ENCODE measurements around the gene SHKBP1. TPM values are rescaled to one million over a fixed set of nuclear protein-coding genes. Genes with fewer than 3 reads are reported as not detected.

The SHKBP1 gene
- total and polyA plus RNA-seq, 10 of the 15 experiments (the other 5 are each of a cell fraction or from before 2014, with no cell fraction given), result 2.3 to 123 (median 67.0) TPM

GRCh38 chr19:40529093-40529954, 47.3 kb upstream of the SHKBP1 start:
- FAIRE-seq, result peak; percentile 13
- 2% methylated on average over 48 of the region's 54 CpGs for WGBS (ENCODE audit: insufficient coverage, insufficient replicate concordance, low lambda C conversion rate, missing lambda C conversion rate)
- SMC1A ChIA-PET (ENCODE audit: uncharacterized antibody, unreplicated experiment), result no interaction called here
- Histone ChIP-seq H3K27me3 (replicated peaks in 1 of 2; ENCODE audit: control insufficient read depth in 2 of 2, insufficient read depth in 2 of 2, low read length in 1 of 2) (no peaks in the 10 kb centered on the region; a peak in 1 of 4 replicates), H3K4me2 (ENCODE audit: control insufficient read depth, insufficient read depth) (peak overlapping the region; percentile 84), H3K4me1 (ENCODE audit: control insufficient read depth, insufficient read depth, low read length) (peaks cover 3% of the 10 kb centered on the region), H2AFZ (ENCODE audit: control insufficient read depth, low read depth, low read length) (peak overlapping the region; percentile 78), H3K9me3 (replicated peaks; ENCODE audit: control insufficient read depth, insufficient read depth, low read length) (no peaks in the 10 kb centered on the region; the same call in 2 of the 3 replicates), H3K27ac (ENCODE audit: control insufficient read depth, insufficient read depth) (no peak overlapping the region), H3K36me3 (ENCODE audit: control insufficient read depth in 2 of 2, insufficient read depth in 2 of 2, low read length in 1 of 2) (no peaks in the 10 kb centered on the region), H3K4me3 (peak overlapping the region; percentile 32; the same call in 1 of the 2 replicates), H3K79me2 (ENCODE audit: control insufficient read depth, insufficient read depth, low read length) (no peaks in the 10 kb centered on the region), H4K20me1 (ENCODE audit: control insufficient read depth, insufficient read depth) (no peaks in the 10 kb centered on the region), H3K9ac (ENCODE audit: control insufficient read depth, insufficient read depth, low read length) (no peak overlapping the region; the same call in 1 of the 2 replicates)
- POLR2A ChIA-PET, result no interaction called here
- intact Hi-C loops (cut with micrococcal nuclease; ENCODE audit: unreplicated experiment) (loop anchor here (1.0 kb wide), 1 partner anchor 69 kb away; no protein-coding TSS in a partner anchor), in situ Hi-C loops (cut with MboI) (no loop called here)
- peak; percentile 57 for DNase-seq (ENCODE audit: low read depth, low spot score)
- RAD21 ChIA-PET (ENCODE audit: unreplicated experiment), result no interaction called here
- ATAC-seq, result peak; percentile 90
- no TSS peak for BruUV-seq (replicated peaks)
- CTCF ChIA-PET, result interaction anchor here (0.6 to 1.7 kb wide), 6 partner anchors 41 to 1500 kb away, joined by 3 to 6 read pairs (median 3); partner anchors contain the start of gene LTBP4
- TF ChIP-seq JUND (IDR thresholded peaks at IDR 0.05; ENCODE audit: low read depth, low read length) (no peak), MLLT1 (IDR thresholded peaks at IDR 0.05) (no peak), WRNIP1 (IDR thresholded peaks at IDR 0.05; ENCODE audit: borderline replicate concordance, low read depth, low read length) (no peak), PAX8 (IDR thresholded peaks at IDR 0.05) (no peak), IRF5 (IDR thresholded peaks at IDR 0.05; ENCODE audit: borderline replicate concordance) (no peak), SPI1 (IDR thresholded peaks at IDR 0.05; ENCODE audit: borderline replicate concordance, insufficient read depth, low read depth, low read length) (peak; percentile 71; the same call in 1 of the 2 replicates), SP1 (IDR thresholded peaks at IDR 0.05; ENCODE audit: low read depth, low read length) (peak; percentile 65), CREB1 (IDR thresholded peaks at IDR 0.05; ENCODE audit: low read depth) (0 out of 2 replicates have a peak, but pooled peaks have one; percentile 43), DPF2 (IDR thresholded peaks at IDR 0.05) (peak; percentile 59; the same call in 1 of the 2 replicates), ELK1 (IDR thresholded peaks at IDR 0.05; ENCODE audit: low read depth, low read length) (0 out of 2 replicates have a peak, but pooled peaks have one; percentile 8), EED (IDR thresholded peaks at IDR 0.05; ENCODE audit: low read depth) (no peak), RAD21 (IDR thresholded peaks at IDR 0.05; ENCODE audit: insufficient read depth, low read depth, low read length) (peak; percentile 38; the same call in 1 of the 2 replicates), E4F1 (IDR thresholded peaks at IDR 0.05; ENCODE audit: borderline replicate concordance, partially characterized antibody) (no peak), MXI1 (IDR thresholded peaks at IDR 0.05; ENCODE audit: low read depth, low read length) (peak; percentile 85), CHD2 (IDR thresholded peaks at IDR 0.05; ENCODE audit: borderline replicate concordance, low read depth, low read length) (peak; percentile 55; the same call in 1 of the 2 replicates), POLR2A (IDR thresholded peaks at IDR 0.05; ENCODE audit: low read depth, low read length) (no peak), YY1 (IDR thresholded peaks at IDR 0.05; ENCODE audit: low read depth, low read length) (0 out of 2 replicates have a peak, but pooled peaks have one; percentile 44)
